HepG2 (cell line): Measurements from ENCODE around the gene PRKCB. TPM values are rescaled to one million over a fixed set of nuclear protein-coding genes. Genes with fewer than 3 reads are reported as not detected.

Experiments
- ATAC-seq: fragments of 200-7000 bp; cut with Tn5 transposase; 3 replicates; pipeline ENCODE4 v1.9.1; 2020; ENCODE audit warnings: mild to moderate bottlenecking, moderate library complexity
- BruUV-seq: library from RNA; stranded (reverse); fragments of 400-500 nt; replicated peaks from 2 replicates; lab custom pipeline; 2021; lab: Mats Ljungman, UMichigan
- CTCF ChIA-PET: fragments of 300-600 bp; formaldehyde crosslinking; extraction: SDS; loops from one replicate; lab custom pipeline; 2021; ENCODE audit warnings: low total read pairs, inconsistent platforms, low intra/inter-chr PET ratio; lab: Yijun Ruan, JAX
- POLR2A ChIA-PET: fragments of 350-600 bp; sonication (Branson Sonifier 250); formaldehyde crosslinking; loops from one replicate; lab custom pipeline; 2020; ENCODE audit warnings: antibody characterized with exemption, inconsistent platforms; lab: Yijun Ruan, JAX
- DNase-seq: peaks from one replicate; pipeline ENCODE4 v3.0.0-alpha.2; 2015; ENCODE audit warnings: low spot score
- FAIRE-seq: peaks from 3 replicates; lab custom pipeline; 2011; peaks lifted over from hg19 to GRCh38; lab: Jason Lieb, UNC
- H2AFZ ChIP-seq: one replicate; pipeline ENCODE4 v1.6.1; 2011; ENCODE audit warnings: low read length, inconsistent platforms
- H3K27ac ChIP-seq: fragments of 300-600 bp; 3 replicates; pipeline ENCODE4 v1.8.0; 2011; ENCODE audit warnings: mixed run types, mild to moderate bottlenecking, mixed read lengths, low read length, inconsistent platforms; ENCODE audit not compliant: insufficient read depth; ENCODE audit errors: extremely low read length
- H3K27me3 ChIP-seq, 2 experiments: fragments of 200-600 bp in 1 of 2; 2 replicates in 1 of 2; 3 replicates in 1 of 2; pipeline versions ENCODE4 v1.6.0 to v1.8.0; 2011; ENCODE audit warnings: low read length in 2 of 2, mild to moderate bottlenecking in 2 of 2, moderate library complexity in 2 of 2, inconsistent platforms in 1 of 2; ENCODE audit not compliant: insufficient read depth in 2 of 2, control insufficient read depth in 1 of 2
- H3K36me3 ChIP-seq, 2 experiments: fragments of 200-600 bp in 1 of 2; replicated peaks in 1 of 2; 2 replicates in 1 of 2; 3 replicates in 1 of 2; pipeline versions ENCODE4 v1.5.1 to v1.8.0; 2011; ENCODE audit warnings: low read length in 2 of 2, inconsistent platforms in 1 of 2; ENCODE audit not compliant: insufficient read depth in 2 of 2, control insufficient read depth in 1 of 2
- H3K4me1 ChIP-seq: 2 replicates; pipeline ENCODE4 v1.5.1; 2012; ENCODE audit warnings: low read length, inconsistent platforms; ENCODE audit not compliant: insufficient read depth
- H3K4me2 ChIP-seq: 2 replicates; pipeline ENCODE4 v1.6.0; 2011; ENCODE audit warnings: low read depth, low read length, inconsistent platforms
- H3K4me3 ChIP-seq, 3 experiments: fragments of 200-600 bp in 1 of 3; sonication (generic), shearing (Covaris generic) in 1 of 3; replicated peaks in 1 of 3; 2 replicates each; pipeline ENCODE4 v1.5.1; 2011 to 2016; ENCODE audit warnings: low read length in 3 of 3, inconsistent platforms in 2 of 3, low read depth in 2 of 3, mild to moderate bottlenecking in 2 of 3, control low read depth in 1 of 3, mixed read lengths in 1 of 3; ENCODE audit not compliant: insufficient read depth in 1 of 3
- H3K79me2 ChIP-seq: one replicate; pipeline ENCODE4 v1.6.1; 2011; ENCODE audit warnings: low read length, inconsistent platforms; ENCODE audit not compliant: insufficient read depth
- H3K9ac ChIP-seq: 2 replicates; pipeline ENCODE4 v1.6.0; 2011; ENCODE audit warnings: mild to moderate bottlenecking, low read depth, low read length, inconsistent platforms; ENCODE audit not compliant: insufficient read depth
- H3K9me3 ChIP-seq: 2 replicates; pipeline ENCODE4 v1.5.1; 2012; ENCODE audit warnings: mild to moderate bottlenecking, low read length
- H4K20me1 ChIP-seq: 2 replicates; pipeline ENCODE4 v1.6.0; 2011; ENCODE audit warnings: inconsistent platforms, mild to moderate bottlenecking, low read length, moderate library complexity; ENCODE audit not compliant: insufficient read depth
- ATF2 ChIP-seq: sonication (generic); formaldehyde crosslinking; IDR thresholded peaks from 2 replicates; pipeline ENCODE4 v1.4.0; 2020; ENCODE audit warnings: missing genetic modification reagents
- CEBPZ ChIP-seq: IDR thresholded peaks from 2 replicates; pipeline ENCODE4 v1.6.1; 2012; ENCODE audit warnings: low read length, improper control_type of control experiment
- CSRNP2 ChIP-seq: sonication (generic); formaldehyde crosslinking; conservative IDR thresholded peaks from 2 replicates; pipeline ENCODE4 v1.8.0; 2022; ENCODE audit warnings: low read depth, missing genetic modification reagents
- CTCF ChIP-seq: sonication (generic); formaldehyde crosslinking; IDR thresholded peaks from 2 replicates; pipeline ENCODE4 v1.5.0; 2020; ENCODE audit warnings: mild to moderate bottlenecking, missing genetic modification reagents, moderate library complexity
- ETV5 ChIP-seq: IDR thresholded peaks from 2 replicates; pipeline ENCODE4 v1.6.1; 2018; ENCODE audit warnings: missing biosample characterization, missing genetic modification reagents, inconsistent platforms, borderline replicate concordance
- FOXP1 ChIP-seq, 2 experiments: fragments of 450-650 bp in 1 of 2; IDR thresholded peaks; 2 replicates each; pipeline ENCODE4 v1.6.1; 2017 to 2018; ENCODE audit warnings: antibody characterized with exemption in 1 of 2
- HNF4G ChIP-seq, 2 experiments: sonication (generic) in 1 of 2; formaldehyde crosslinking in 1 of 2; IDR thresholded peaks; 2 replicates each; pipeline versions ENCODE4 v1.4.0 to v1.6.1; 2011 to 2020; ENCODE audit warnings: borderline replicate concordance in 2 of 2, low read depth in 2 of 2, mild to moderate bottlenecking in 2 of 2, low read length in 1 of 2, missing genetic modification reagents in 1 of 2, moderate library complexity in 1 of 2
- KAT7 ChIP-seq: IDR thresholded peaks from 2 replicates; pipeline ENCODE4 v1.6.1; 2018; ENCODE audit warnings: borderline replicate concordance, missing compliant biosample characterization
- MIXL1 ChIP-seq: IDR thresholded peaks from 2 replicates; pipeline ENCODE4 v1.6.1; 2016
- RAD51 ChIP-seq: fragments of 450-650 bp; IDR thresholded peaks from 2 replicates; pipeline ENCODE4 v1.6.1; 2016; ENCODE audit warnings: borderline replicate concordance
- SRSF4 ChIP-seq: fragments of 200-400 bp; formaldehyde crosslinking; IDR thresholded peaks from one replicate; pipeline ENCODE4 v1.6.1; 2018; ENCODE audit warnings: mild to moderate bottlenecking, low read depth, low read length, moderate library complexity; ENCODE audit not compliant: poor library complexity, severe bottlenecking
- TBP ChIP-seq: sonication (generic); formaldehyde crosslinking; IDR thresholded peaks from 2 replicates; pipeline ENCODE4 v1.5.0; 2020; ENCODE audit warnings: missing genetic modification reagents
- TGIF2 ChIP-seq: IDR thresholded peaks from 2 replicates; pipeline ENCODE4 v1.6.1; 2016; ENCODE audit warnings: control low read depth, missing compliant biosample characterization
- ZNF749 ChIP-seq: sonication (generic); formaldehyde crosslinking; IDR thresholded peaks from 2 replicates; pipeline ENCODE4 v1.8.0; 2022; ENCODE audit warnings: mild to moderate bottlenecking, missing genetic modification reagents, moderate library complexity, borderline replicate concordance
- ZNF839 ChIP-seq: sonication (generic); formaldehyde crosslinking; IDR thresholded peaks from 2 replicates; pipeline ENCODE4 v1.4.0; 2020; ENCODE audit warnings: missing genetic modification reagents, mild to moderate bottlenecking, borderline replicate concordance
- ZNF841 ChIP-seq: sonication (generic); formaldehyde crosslinking; IDR thresholded peaks from 2 replicates; pipeline ENCODE4 v1.8.1; 2023; ENCODE audit warnings: missing genetic modification reagents, borderline replicate concordance
- WGBS: methylation state at CpG from one replicate; pipeline ENCODE4 v1.1.6; 2017; ENCODE audit warnings: low lambda C conversion rate; 5-methylcytosine and 5-hydroxymethylcytosine counted together
- in situ Hi-C: cut with HindIII; loops from 2 replicates; pipeline ENCODE4 v1.10.0; 2017; ENCODE audit warnings: low pct_unique_long_range_greater_than_20kb; ENCODE audit not compliant: extremely low pct_ligation_motif_present
- intact Hi-C: fragments of 100-400 bp; cut with micrococcal nuclease; formaldehyde crosslinking; loops from one replicate; pipeline ENCODE4 v1.10.0; 2022; ENCODE audit not compliant: unreplicated experiment
- polyA plus RNA-seq, 8 experiments: library from polyadenylated mRNA; depleted of rRNA in 3 of 8; stranded (reverse) in 7 of 8; unstranded in 1 of 8; fragments of >200 nt; fragmentation: Illumina TruSeq in 4 of 8; extraction: Trizol in 4 of 8; gene quantifications; 2 replicates each; pipeline versions ENCODE4 v1.2.1 to v1.2.3, GENCODE V29; 2011 to 2016; ENCODE audit warnings: low read depth in 4 of 8, missing spikeins in 1 of 8, mixed read lengths in 1 of 8; ENCODE audit not compliant: insufficient read depth in 1 of 8
- total RNA-seq, 5 experiments: library from RNA; depleted of rRNA; stranded (reverse); fragments of >200 nt; fragmentation: Illumina TruSeq; extraction: Trizol; gene quantifications; 2 replicates each; pipeline ENCODE4 v1.2.3, GENCODE V29; 2016; ENCODE audit warnings: low read depth in 1 of 5

PRKCB gene
- total and polyA plus RNA-seq, 2 of the 13 experiments (the other 11 are each of a cell fraction or from before 2014, with no cell fraction given) = 0.01 TPM; not detected in 1

GRCh38 chr16:24214992-24215391, 379.2 kb downstream of the PRKCB start:
- WGBS = 20% methylated on average over 3 of the region's 3 CpGs
- H3K4me2 ChIP-seq = no peak overlapping the region
- H4K20me1 ChIP-seq = no peaks in the 10 kb centered on the region
- peaks cover 2 to 14% of the 10 kb centered on the region in 2 experiments; a peak in 3 of 5 replicates for H3K27me3 ChIP-seq
- no TSS peak for BruUV-seq
- ATAC-seq (no peak), FAIRE-seq (no peak), DNase-seq (no peak)
- no peaks in the 10 kb centered on the region for H3K4me1 ChIP-seq
- POLR2A ChIA-PET = no interaction called here
- intact Hi-C loops (no loop called here), in situ Hi-C loops (no loop called here)
- H3K79me2 ChIP-seq = no peaks in the 10 kb centered on the region
- CTCF ChIA-PET = no interaction called here
- no peak overlapping the region for H3K4me3 ChIP-seq
- H2AFZ ChIP-seq = no peak overlapping the region
- H3K9me3 ChIP-seq = no peaks in the 10 kb centered on the region
- no peak overlapping the region for H3K27ac ChIP-seq
- H3K9ac ChIP-seq = no peak overlapping the region
- no peaks in the 10 kb centered on the region for H3K36me3 ChIP-seq
- TF ChIP-seq CTCF = no peak
- TF ChIP-seq ZNF841 = no peak
- TF ChIP-seq KAT7 = no peak
- no peak for TF ChIP-seq CSRNP2
- no peak for TF ChIP-seq HNF4G (IDR thresholded peaks at IDR 0.05; ENCODE audit: borderline replicate concordance, low read depth, low read length)
- TF ChIP-seq HNF4G (CRISPR knock-in tag; IDR thresholded peaks at IDR 0.05; ENCODE audit: borderline replicate concordance, low read depth) = no peak
- TF ChIP-seq CEBPZ = no peak
- no peak for TF ChIP-seq RAD51
- no peak for TF ChIP-seq ZNF749
- no peak for TF ChIP-seq TGIF2 (CRISPR knock-in tag)
- no peak for TF ChIP-seq FOXP1 (IDR thresholded peaks at IDR 0.05)
- TF ChIP-seq FOXP1 (CRISPR knock-in tag; IDR thresholded peaks at IDR 0.05) = no peak
- TF ChIP-seq SRSF4 = no peak
- TF ChIP-seq MIXL1 (CRISPR knock-in tag) = no peak
- TF ChIP-seq ETV5 (CRISPR knock-in tag) = no peak
- TF ChIP-seq ATF2 = no peak
- no peak for TF ChIP-seq TBP
- no peak for TF ChIP-seq ZNF839 (CRISPR knock-in tag)
